Naive thymus-derived CD4-positive, alpha-beta T cell (primary cell): Measurements from ENCODE around the gene GUCY2D. TPM values are rescaled to one million over a fixed set of nuclear protein-coding genes. Genes with fewer than 3 reads are reported as not detected.

Source experiments
- ATAC-seq: fragments of 150-1000 bp; cut with Tn5 transposase; 2 replicates; pipeline ENCODE4 v1.10.0; 2021; ENCODE audit warnings: mild to moderate bottlenecking, moderate library complexity
- CTCF ChIA-PET: fragments of 350-600 bp; sonication (Branson Sonifier 250); formaldehyde crosslinking; loops from one replicate; lab custom pipeline; 2021; ENCODE audit warnings: antibody characterized with exemption; lab: Charles Lee
- POLR2A ChIA-PET: fragments of 350-600 bp; sonication (Branson Sonifier 250); formaldehyde crosslinking; loops from one replicate; lab custom pipeline; 2021; ENCODE audit warnings: antibody characterized with exemption, inconsistent platforms; lab: Charles Lee
- DNase-seq, 9 donors: peaks; one replicate each; pipeline versions ENCODE4 v3.0.0 to v3.0.0-alpha.2; 2020 to 2022; ENCODE audit warnings: mixed read lengths in 1 of 9
- H3K27ac ChIP-seq: one replicate; pipeline ENCODE4 v1.7.0; 2013; ENCODE audit warnings: mild to moderate bottlenecking, low read depth, low read length, moderate library complexity
- H3K27me3 ChIP-seq, 2 donors: one replicate each; pipeline ENCODE4 v1.7.0; 2013; ENCODE audit warnings: low read length in 2 of 2, mild to moderate bottlenecking in 2 of 2, moderate library complexity in 2 of 2; ENCODE audit not compliant: control insufficient read depth in 2 of 2, insufficient read depth in 2 of 2
- H3K36me3 ChIP-seq, 3 experiments: 1 replicate in 2 of 3; 2 replicates in 1 of 3; pipeline ENCODE4 v1.7.0; 2013; ENCODE audit warnings: low read length in 3 of 3, mild to moderate bottlenecking in 3 of 3, moderate library complexity in 1 of 3; ENCODE audit not compliant: insufficient read depth in 3 of 3, control insufficient read depth in 2 of 3
- H3K4me1 ChIP-seq, 2 donors: one replicate each; pipeline ENCODE4 v1.7.0; 2013; ENCODE audit warnings: low read length in 2 of 2, mild to moderate bottlenecking in 2 of 2, moderate library complexity in 1 of 2; ENCODE audit not compliant: control insufficient read depth in 2 of 2, insufficient read depth in 2 of 2
- H3K4me3 ChIP-seq: 2 replicates; pipeline ENCODE4 v1.7.0; 2013; ENCODE audit warnings: mild to moderate bottlenecking, low read length
- H3K9me3 ChIP-seq, 3 experiments: 1 replicate in 2 of 3; 2 replicates in 1 of 3; pipeline ENCODE4 v1.7.0; 2013; ENCODE audit warnings: low read length in 3 of 3; ENCODE audit not compliant: control insufficient read depth in 2 of 3
- H3K27ac Mint-ChIP-seq, 9 donors: one replicate each; pipeline ENCODE4 v1.8.0; 2020 to 2022; ENCODE audit warnings: mixed read lengths in 9 of 9, mild to moderate bottlenecking in 8 of 9, moderate library complexity in 5 of 9, inconsistent platforms in 2 of 9
- H3K27me3 Mint-ChIP-seq, 5 donors: one replicate each; pipeline ENCODE4 v1.8.0; 2021 to 2022; ENCODE audit warnings: mixed read lengths in 5 of 5, mild to moderate bottlenecking in 1 of 5
- H3K36me3 Mint-ChIP-seq, 5 donors: one replicate each; pipeline ENCODE4 v1.8.0; 2020 to 2022; ENCODE audit warnings: mixed read lengths in 5 of 5, mild to moderate bottlenecking in 3 of 5, inconsistent platforms in 1 of 5
- H3K4me1 Mint-ChIP-seq, 7 donors: one replicate each; pipeline ENCODE4 v1.8.0; 2020 to 2022; ENCODE audit warnings: mixed read lengths in 7 of 7, mild to moderate bottlenecking in 3 of 7, inconsistent platforms in 1 of 7
- H3K4me3 Mint-ChIP-seq, 10 donors: one replicate each; pipeline ENCODE4 v1.8.0; 2020 to 2022; ENCODE audit warnings: mild to moderate bottlenecking in 10 of 10, mixed read lengths in 10 of 10, moderate library complexity in 6 of 10, inconsistent platforms in 2 of 10
- H3K9me3 Mint-ChIP-seq, 11 donors: one replicate each; pipeline ENCODE4 v1.8.0; 2020 to 2022; ENCODE audit warnings: mixed read lengths in 11 of 11, mild to moderate bottlenecking in 4 of 11, inconsistent platforms in 1 of 11, moderate library complexity in 1 of 11
- intact Hi-C, 2 donors: fragments of 100-400 bp; cut with micrococcal nuclease; formaldehyde crosslinking; loops; one replicate each; pipeline ENCODE4 v1.15.1; 2023
- polyA plus RNA-seq, 2 donors: library from polyadenylated mRNA; unstranded; fragments of 300-500 nt; fragmentation: Illumina TruSeq; gene quantifications; one replicate each; pipeline ENCODE4 v1.2.3, GENCODE V29; 2021
- total RNA-seq, 6 experiments: library from RNA in 5 of 6; stranded (reverse) in 5 of 6; gene quantifications; 1 replicate in 5 of 6; 2 replicates in 1 of 6; pipeline ENCODE4 v1.2.3 and lab custom pipeline; 2021 to 2026

The GUCY2D gene
- total and polyA plus RNA-seq, 7 experiments from 2014 or later: 0.07 to 0.98 (median 0.26) TPM; not detected in 3

- Mint-ChIP-seq H3K27me3 (peaks cover 0 to 22% (median 0%) of the 10 kb centered on the region in 5 donors), H3K9me3 (peaks cover 5 to 32% (median 18%) of the 10 kb centered on the region in 11 donors), H3K27ac (no peak overlapping the region), H3K4me3 (no peak overlapping the region), H3K36me3 (peaks cover 5 to 11% (median 10%) of the 10 kb centered on the region in 5 donors), H3K4me1 (no peaks in the 10 kb centered on the region)
- Histone ChIP-seq H3K27ac (no peak overlapping the region), H3K4me1 (no peaks in the 10 kb centered on the region), H3K4me3 (no peak overlapping the region), H3K36me3 (no peaks in the 10 kb centered on the region), H3K9me3 (peaks cover 0 to 12% (median 5%) of the 10 kb centered on the region in 3 experiments), H3K27me3 (peaks cover 0 to 4% of the 10 kb centered on the region in 2 donors)
- intact Hi-C loops: no loop called here
- CTCF ChIA-PET: no interaction called here
- DNase-seq (no peak), ATAC-seq (no peak)
- POLR2A ChIA-PET: no interaction called here
These were observed 25.4 kb upstream of the GUCY2D start for GRCh38 chr17:7977039-7977438.

GRCh38 chr17:7977805-7978204 lies 24.6 kb upstream of the GUCY2D start:
- CTCF ChIA-PET: interaction anchor here (1.1 kb wide), 1 partner anchor 13 kb away, joined by 5 read pairs; no protein-coding TSS in a partner anchor

GRCh38 chr17:7982173-7982572 lies 20.2 kb upstream of the GUCY2D start:
- Mint-ChIP-seq H3K36me3 (peaks cover 0 to 1% (median 0%) of the 10 kb centered on the region in 5 donors), H3K27ac (no peak overlapping the region), H3K4me3 (no peak overlapping the region), H3K27me3 (peaks cover 0 to 23% (median 0%) of the 10 kb centered on the region in 5 donors), H3K9me3 (peaks cover 0 to 6% (median 0%) of the 10 kb centered on the region in 11 donors), H3K4me1 (peaks cover 0 to 3% (median 0%) of the 10 kb centered on the region in 7 donors)
- intact Hi-C loops: no loop called here
- H3K4me1 ChIP-seq: no peaks in the 10 kb centered on the region
- H3K27ac ChIP-seq: no peak overlapping the region
- ChIA-PET POLR2A (interaction anchor here (1.5 kb wide), 1 partner anchor 67 kb away, joined by 3 read pairs; no protein-coding TSS in a partner anchor), CTCF (interaction anchor here (1.5 kb wide), 1 partner anchor 67 kb away, joined by 3 read pairs; the partner anchor contains the start of gene RNF227)
- no peaks in the 10 kb centered on the region for H3K9me3 ChIP-seq
- ATAC-seq (peak; percentile 52), DNase-seq (no peak)
- no peaks in the 10 kb centered on the region for H3K36me3 ChIP-seq
- H3K27me3 ChIP-seq: no peaks in the 10 kb centered on the region
- H3K4me3 ChIP-seq: no peak overlapping the region

More at GRCh38 chr17:7977805-7978204, 24.6 kb upstream of the GUCY2D start:
- Mint-ChIP-seq H3K27ac (no peak overlapping the region), H3K9me3 (peaks cover 5 to 32% (median 18%) of the 10 kb centered on the region in 11 donors), H3K4me1 (peaks cover 0 to 3% (median 0%) of the 10 kb centered on the region in 7 donors), H3K27me3 (peaks cover 0 to 27% (median 0%) of the 10 kb centered on the region in 5 donors), H3K36me3 (peaks cover 5 to 11% (median 10%) of the 10 kb centered on the region in 5 donors), H3K4me3 (no peak overlapping the region)
- no peaks in the 10 kb centered on the region for H3K4me1 ChIP-seq
- H3K27ac ChIP-seq: no peak overlapping the region
- peaks cover 0 to 4% of the 10 kb centered on the region in 2 donors for H3K27me3 ChIP-seq
- ATAC-seq: no peak
- no peak for DNase-seq
- H3K4me3 ChIP-seq: no peak overlapping the region
- POLR2A ChIA-PET: interaction anchor here (0.7 kb wide), 1 partner anchor 14 kb away, joined by 4 read pairs; no protein-coding TSS in a partner anchor
- no peaks in the 10 kb centered on the region for H3K36me3 ChIP-seq
- peaks cover 0 to 12% (median 5%) of the 10 kb centered on the region in 3 experiments for H3K9me3 ChIP-seq
- intact Hi-C loops: no loop called here

- DNase-seq (no peak), ATAC-seq (no peak)
- H3K36me3 ChIP-seq: no peaks in the 10 kb centered on the region
- H3K27me3 ChIP-seq: no peaks in the 10 kb centered on the region
- ChIA-PET POLR2A (interaction anchor here (1.5 kb wide), 1 partner anchor 67 kb away, joined by 3 read pairs; no protein-coding TSS in a partner anchor), CTCF (interaction anchor here (0.8 to 1.4 kb wide), 5 partner anchors 10 to 122 kb away, joined by 3 to 6 read pairs (median 3); no protein-coding TSS in a partner anchor)
- H3K36me3 Mint-ChIP-seq: peaks cover 0 to 1% (median 0%) of the 10 kb centered on the region in 5 donors
- H3K9me3 Mint-ChIP-seq: peaks cover 0 to 2% (median 0%) of the 10 kb centered on the region in 11 donors
- intact Hi-C loops: no loop called here
- no peaks in the 10 kb centered on the region for H3K4me1 ChIP-seq
- H3K27ac ChIP-seq: no peak overlapping the region
- peaks cover 0 to 24% (median 0%) of the 10 kb centered on the region in 5 donors for H3K27me3 Mint-ChIP-seq
- no peaks in the 10 kb centered on the region for H3K9me3 ChIP-seq
- peaks cover 0 to 3% (median 0%) of the 10 kb centered on the region in 7 donors for H3K4me1 Mint-ChIP-seq
- no peak overlapping the region for H3K27ac Mint-ChIP-seq
- H3K4me3 Mint-ChIP-seq: no peak overlapping the region
- H3K4me3 ChIP-seq: no peak overlapping the region
These were observed 19.7 kb upstream of the GUCY2D start for GRCh38 chr17:7982666-7983065.

GRCh38 chr17:7984904-7985303 lies 17.5 kb upstream of the GUCY2D start:
- intact Hi-C loops: no loop called here
- no peak overlapping the region for H3K4me3 Mint-ChIP-seq
- DNase-seq (peak in 1 of 9 donors; percentile 10), ATAC-seq (no peak)
- Histone ChIP-seq H3K27ac (no peak overlapping the region), H3K4me3 (no peak overlapping the region), H3K9me3 (no peaks in the 10 kb centered on the region), H3K4me1 (peaks cover 0 to 8% of the 10 kb centered on the region in 2 donors), H3K27me3 (no peaks in the 10 kb centered on the region), H3K36me3 (no peaks in the 10 kb centered on the region)
- ChIA-PET POLR2A (interaction anchor here (0.6 kb wide), 2 partner anchors 72 to 161 kb away, joined by 3 read pairs; no protein-coding TSS in a partner anchor), CTCF (interaction anchor here (2.4 to 6.8 kb wide), 2 partner anchors 72 to 122 kb away, joined by 19 to 133 read pairs; no protein-coding TSS in a partner anchor)
- H3K9me3 Mint-ChIP-seq: no peaks in the 10 kb centered on the region
- H3K36me3 Mint-ChIP-seq: no peaks in the 10 kb centered on the region
- H3K4me1 Mint-ChIP-seq: peaks cover 8 to 17% (median 10%) of the 10 kb centered on the region in 7 donors
- H3K27me3 Mint-ChIP-seq: peaks cover 0 to 20% (median 0%) of the 10 kb centered on the region in 5 donors
- no peak overlapping the region for H3K27ac Mint-ChIP-seq

GRCh38 chr17:7987112-7987893 lies 15.1 kb upstream of the GUCY2D start:
- no peak overlapping the region for H3K4me3 ChIP-seq
- no peak for DNase-seq
- CTCF ChIA-PET: interaction anchor here (0.7 to 6.8 kb wide), 7 partner anchors 8 to 154 kb away, joined by 3 to 133 read pairs (median 3); no protein-coding TSS in a partner anchor
- Mint-ChIP-seq H3K27me3 (peaks cover 0 to 11% (median 0%) of the 10 kb centered on the region in 5 donors), H3K36me3 (no peaks in the 10 kb centered on the region), H3K4me1 (peaks cover 17 to 25% (median 20%) of the 10 kb centered on the region in 7 donors), H3K27ac (peak overlapping the region in 1 of 9 donors; percentile 3), H3K4me3 (no peak overlapping the region), H3K9me3 (no peaks in the 10 kb centered on the region)
- peaks cover 10 to 13% of the 10 kb centered on the region in 2 donors for H3K4me1 ChIP-seq
- H3K27me3 ChIP-seq: no peaks in the 10 kb centered on the region
- POLR2A ChIA-PET: interaction anchor here (0.9 to 3.6 kb wide), 2 partner anchors 71 to 130 kb away, joined by 3 to 13 read pairs; partner anchors contain the start of genes CYB5D1, NAA38 and RNF227
- no peaks in the 10 kb centered on the region for H3K9me3 ChIP-seq
- intact Hi-C loops: no loop called here
- H3K27ac ChIP-seq: no peak overlapping the region
- ATAC-seq: no peak
- H3K36me3 ChIP-seq: no peaks in the 10 kb centered on the region
